GM12878 (cell line): ENCODE results near the gene RIIAD1. TPM values are rescaled to one million over a fixed set of nuclear protein-coding genes. Genes with fewer than 3 reads are reported as not detected.
"Not testable (repeated sequence)": the region's sequence is repeated elsewhere in the genome, so short reads cannot be mapped to it uniquely, and the experiment has no call there.

Experiments used
- ATAC-seq: fragments of 200-7000 bp; cut with Tn5 transposase; 3 replicates; pipeline ENCODE4 v1.9.1; 2020; ENCODE audit warnings: mild to moderate bottlenecking, moderate library complexity
- BruUV-seq: library from RNA; stranded (reverse); fragments of 400-500 nt; replicated peaks from 2 replicates; lab custom pipeline; 2021; lab: Mats Ljungman, UMichigan
- CTCF ChIA-PET: fragments of 300-600 bp; sonication (Branson Sonifier 250); formaldehyde crosslinking; extraction: SDS; loops from one replicate; lab custom pipeline; 2021; ENCODE audit warnings: inconsistent platforms; lab: Yijun Ruan, JAX
- POLR2A ChIA-PET: fragments of 350-600 bp; formaldehyde crosslinking; extraction: SDS; loops from one replicate; lab custom pipeline; 2021; ENCODE audit warnings: inconsistent platforms; lab: Charles Lee
- RAD21 ChIA-PET: fragments of 300-600 bp; sonication (Branson Sonifier 250); formaldehyde crosslinking; loops from one replicate; lab custom pipeline; 2023; ENCODE audit warnings: antibody characterized with exemption; ENCODE audit not compliant: unreplicated experiment; lab: Charles Lee
- SMC1A ChIA-PET: fragments of 300-600 bp; sonication (Branson Sonifier 250); formaldehyde crosslinking; loops from one replicate; lab custom pipeline; 2023; ENCODE audit not compliant: unreplicated experiment, uncharacterized antibody; lab: Charles Lee
- DNase-seq: peaks from one replicate; pipeline ENCODE4 v3.0.0-alpha.2; 2011; ENCODE audit warnings: low read depth, low spot score
- FAIRE-seq: peaks from 3 replicates; lab custom pipeline; 2011; peaks lifted over from hg19 to GRCh38; lab: Jason Lieb, UNC
- H2AFZ ChIP-seq: 2 replicates; pipeline ENCODE4 v1.6.0; 2011; ENCODE audit warnings: low read depth, low read length, control low read depth; ENCODE audit not compliant: control insufficient read depth
- H3K27ac ChIP-seq: 2 replicates; pipeline ENCODE4 v1.5.1; 2011; ENCODE audit warnings: control low read depth; ENCODE audit not compliant: control insufficient read depth, insufficient read depth
- H3K27me3 ChIP-seq, 2 experiments: replicated peaks in 1 of 2; 2 replicates each; pipeline versions ENCODE4 v1.6.0 to v1.6.1; 2011; ENCODE audit warnings: low read length in 1 of 2; ENCODE audit not compliant: control insufficient read depth in 2 of 2, insufficient read depth in 2 of 2
- H3K36me3 ChIP-seq, 2 experiments: 2 replicates each; pipeline ENCODE4 v1.5.1; 2011; ENCODE audit warnings: low read length in 1 of 2; ENCODE audit not compliant: control insufficient read depth in 2 of 2, insufficient read depth in 2 of 2
- H3K4me1 ChIP-seq: 2 replicates; pipeline ENCODE4 v1.6.1; 2011; ENCODE audit warnings: mild to moderate bottlenecking, low read length, moderate library complexity, mixed read lengths; ENCODE audit not compliant: control insufficient read depth, insufficient read depth
- H3K4me2 ChIP-seq: 2 replicates; pipeline ENCODE4 v1.6.0; 2011; ENCODE audit warnings: control low read depth; ENCODE audit not compliant: control insufficient read depth, insufficient read depth
- H3K4me3 ChIP-seq: fragments of 200-600 bp; sonication (generic); 2 replicates; pipeline ENCODE4 v1.5.1; 2016
- H3K79me2 ChIP-seq: 2 replicates; pipeline ENCODE4 v1.6.0; 2011; ENCODE audit warnings: low read length; ENCODE audit not compliant: control insufficient read depth, insufficient read depth
- H3K9ac ChIP-seq: 2 replicates; pipeline ENCODE4 v1.8.0; 2011; ENCODE audit warnings: low read length, control low read depth, mixed read lengths; ENCODE audit not compliant: control insufficient read depth, insufficient read depth
- H3K9me3 ChIP-seq: replicated peaks from 3 replicates; pipeline ENCODE4 v1.5.1; 2011; ENCODE audit warnings: mild to moderate bottlenecking, low read length; ENCODE audit not compliant: control insufficient read depth, insufficient read depth
- H4K20me1 ChIP-seq: 2 replicates; pipeline ENCODE4 v1.6.0; 2011; ENCODE audit not compliant: control insufficient read depth, insufficient read depth
- NFYA ChIP-seq: IDR thresholded peaks from 2 replicates; pipeline ENCODE4 v1.6.1; 2011; ENCODE audit warnings: low read depth, mild to moderate bottlenecking, low read length, improper control_type of control experiment, borderline replicate concordance
- NR2C2 ChIP-seq: IDR thresholded peaks from 2 replicates; pipeline ENCODE4 v1.6.1; 2011; ENCODE audit warnings: borderline replicate concordance, low read depth; ENCODE audit not compliant: control insufficient read depth, insufficient read length
- RAD51 ChIP-seq: fragments of 450-650 bp; IDR thresholded peaks from 2 replicates; pipeline ENCODE4 v1.6.1; 2016; ENCODE audit warnings: moderate library complexity, mild to moderate bottlenecking, inconsistent platforms
- RCOR1 ChIP-seq: conservative IDR thresholded peaks from 2 replicates; pipeline ENCODE4 v1.6.1; 2012; ENCODE audit warnings: low read depth, low read length, improper control_type of control experiment
- TCF3 ChIP-seq: IDR thresholded peaks from 2 replicates; pipeline ENCODE4 v1.6.1; 2012; ENCODE audit warnings: low read depth, mild to moderate bottlenecking, low read length, borderline replicate concordance; ENCODE audit not compliant: insufficient read depth
- ZNF217 ChIP-seq: fragments of 450-650 bp; IDR thresholded peaks from 2 replicates; pipeline ENCODE4 v1.6.1; 2017; ENCODE audit warnings: antibody characterized with exemption, mild to moderate bottlenecking
- ZSCAN29 ChIP-seq: fragments of 450-650 bp; IDR thresholded peaks from 2 replicates; pipeline ENCODE4 v1.6.1; 2017; ENCODE audit warnings: mild to moderate bottlenecking, moderate library complexity
- WGBS: methylation state at CpG from one replicate; pipeline ENCODE4 v1.1.6; 2016; ENCODE audit warnings: low lambda C conversion rate; ENCODE audit not compliant: insufficient replicate concordance, insufficient coverage; ENCODE audit errors: missing lambda C conversion rate; 5-methylcytosine and 5-hydroxymethylcytosine counted together
- in situ Hi-C: fragments of 300-500 bp; cut with MboI; formaldehyde crosslinking; loops from 9 replicates; pipeline ENCODE4 v1.14.3; 2018; ENCODE audit warnings: mixed read lengths
- intact Hi-C: fragments of 100-400 bp; cut with micrococcal nuclease; formaldehyde crosslinking; loops from one replicate; pipeline ENCODE4 v1.14.2; 2022; ENCODE audit not compliant: unreplicated experiment
- polyA plus RNA-seq, 11 experiments: library from polyadenylated mRNA; depleted of rRNA in 4 of 11; unstranded in 6 of 11; stranded (reverse) in 5 of 11; fragments of >200 nt; fragmentation: Nextera tagmentation in 4 of 11; fragmentation: Illumina TruSeq in 1 of 11; extraction: Ambion mirVana in 4 of 11; extraction: Trizol in 1 of 11; gene quantifications; 1 replicate in 1 of 11; 2 replicates in 10 of 11; pipeline versions ENCODE4 v1.2.1 to v1.2.3, GENCODE V29; 2011 to 2016; ENCODE audit warnings: inconsistent platforms in 2 of 11, missing spikeins in 2 of 11, low read depth in 1 of 11
- total RNA-seq, 4 experiments: library from RNA; depleted of rRNA in 3 of 4; stranded (reverse); fragments of >200 nt in 3 of 4; fragmentation: Illumina TruSeq in 1 of 4; extraction: Trizol in 1 of 4; gene quantifications; 2 replicates each; pipeline versions ENCODE4 v1.2.1 to v1.2.3, GENCODE V29; 2013 to 2021
- TF ChIP-seq, protein P1 (sequence below): IDR thresholded peaks from 2 replicates; pipeline ENCODE4 v1.6.1; 2011; ENCODE audit warnings: borderline replicate concordance, low read depth, mild to moderate bottlenecking, moderate library complexity, mixed read lengths, low read length; ENCODE audit not compliant: insufficient read depth; ENCODE audit errors: extremely low read length
- TF ChIP-seq, protein P2 (sequence below): fragments of 450-650 bp; formaldehyde crosslinking; IDR thresholded peaks from 2 replicates; pipeline ENCODE4 v1.4.0; 2020; ENCODE audit warnings: mild to moderate bottlenecking, moderate library complexity
- TF ChIP-seq, protein P3 (sequence below): fragments of 450-650 bp; IDR thresholded peaks from 2 replicates; pipeline ENCODE4 v1.6.1; 2014; ENCODE audit warnings: mild to moderate bottlenecking

Gene RIIAD1
- total and polyA plus RNA-seq, 10 of the 15 experiments (the other 5 are each of a cell fraction or from before 2014, with no cell fraction given), result not detected

DNA sequence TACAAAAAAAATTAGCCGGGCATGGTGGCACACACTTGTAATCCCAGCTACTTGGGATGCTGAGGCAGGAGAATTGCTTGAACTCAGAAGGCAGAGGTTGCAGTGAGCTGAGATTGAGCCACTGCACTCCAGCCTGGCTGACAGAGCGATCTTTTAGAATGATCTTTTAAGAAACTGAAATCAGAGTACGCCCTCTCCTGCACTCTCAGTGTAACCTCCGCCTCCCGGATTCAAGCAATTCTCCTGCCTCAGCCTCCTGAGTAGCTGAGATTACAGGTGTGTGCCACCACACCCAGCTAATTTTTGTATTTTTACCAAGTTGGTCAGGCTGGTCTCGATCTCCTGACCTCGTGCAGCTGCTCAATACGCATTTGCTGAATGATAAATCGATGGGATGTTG, 12.7 kb downstream of the RIIAD1 start:
- ATAC-seq, H3K9ac ChIP-seq, H3K27me3 ChIP-seq, H3K79me2 ChIP-seq, H3K4me1 ChIP-seq, H3K9me3 ChIP-seq, H3K36me3 ChIP-seq, H4K20me1 ChIP-seq, H3K4me3 ChIP-seq, BruUV-seq, H3K4me2 ChIP-seq, POLR2A ChIA-PET, FAIRE-seq, H3K27ac ChIP-seq, H2AFZ ChIP-seq, DNase-seq: not testable (repeated sequence)
- ChIA-PET SMC1A (interaction anchor here (0.9 to 2.1 kb wide), 12 partner anchors 19 to 634 kb away, joined by 3 to 15 read pairs (median 4); no protein-coding TSS in a partner anchor), RAD21 (interaction anchor here (1.2 to 2.2 kb wide), 8 partner anchors 29 to 290 kb away, joined by 3 to 12 read pairs (median 4); partner anchors contain the start of gene MRPL9), CTCF (interaction anchor here (0.9 to 2.5 kb wide), 21 partner anchors 13 to 503 kb away, joined by 3 to 18 read pairs (median 5); partner anchors contain the start of genes MRPL9, RIIAD1 and TDRKH)
- WGBS, result 25% methylated on average over 9 of the region's 9 CpGs
- in situ Hi-C loops (loop anchor here (5.0 kb wide), 1 partner anchor 137 kb away; no protein-coding TSS in a partner anchor), intact Hi-C loops (loop anchor here (2.0 kb wide), 3 partner anchors 41 to 289 kb away; no protein-coding TSS in a partner anchor)

DNA sequence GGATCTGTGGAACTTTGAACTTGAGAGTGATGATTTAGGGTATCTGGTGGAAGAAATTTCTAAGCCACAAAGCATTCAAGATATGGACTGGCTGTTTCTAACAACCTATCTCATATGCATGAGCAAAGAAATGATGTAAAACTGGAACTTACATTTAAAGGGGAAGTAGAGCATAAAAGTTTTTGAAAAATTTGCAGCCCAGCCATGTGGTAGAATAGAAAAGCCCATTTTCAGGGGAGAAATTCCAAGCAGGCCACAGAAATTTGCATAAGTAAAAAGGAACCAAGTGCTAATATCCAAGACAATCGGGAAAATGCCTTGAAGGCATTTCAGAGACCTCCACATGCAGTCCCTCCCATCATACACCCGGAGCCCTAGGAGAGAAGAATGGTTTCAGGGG, 15.7 kb downstream of the RIIAD1 start:
- H3K4me1 ChIP-seq, result no peaks in the 10 kb centered on the region
- H2AFZ ChIP-seq, result no peak overlapping the region
- H3K9me3 ChIP-seq, result peaks cover 7% of the 10 kb centered on the region; the same call in 1 of the 3 replicates
- ChIA-PET SMC1A (interaction anchor here (1.1 kb wide), 1 partner anchor 143 kb away, joined by 3 read pairs; no protein-coding TSS in a partner anchor), RAD21 (no interaction called here), CTCF (interaction anchor here (2.5 kb wide), 1 partner anchor 144 kb away, joined by 7 read pairs; no protein-coding TSS in a partner anchor), POLR2A (no interaction called here)
- no peak overlapping the region for H3K9ac ChIP-seq
- no peaks in the 10 kb centered on the region for H4K20me1 ChIP-seq
- no TSS peak for BruUV-seq
- no peaks in the 10 kb centered on the region for H3K36me3 ChIP-seq
- 0% methylated on average over 2 of the region's 2 CpGs for WGBS
- intact Hi-C loops, result no loop called here
- ATAC-seq (no peak), DNase-seq (no peak), FAIRE-seq (no peak)
- no peak overlapping the region for H3K4me3 ChIP-seq
- H3K27me3 ChIP-seq, result no peaks in the 10 kb centered on the region
- H3K4me2 ChIP-seq, result no peak overlapping the region
- no peaks in the 10 kb centered on the region for H3K79me2 ChIP-seq
- in situ Hi-C loops, result loop anchor here (5.0 kb wide), 1 partner anchor 50 kb away; no protein-coding TSS in a partner anchor
- H3K27ac ChIP-seq, result no peak overlapping the region
- TF ChIP-seq ZSCAN29, result no peak
- TF ChIP-seq, protein P1, sequence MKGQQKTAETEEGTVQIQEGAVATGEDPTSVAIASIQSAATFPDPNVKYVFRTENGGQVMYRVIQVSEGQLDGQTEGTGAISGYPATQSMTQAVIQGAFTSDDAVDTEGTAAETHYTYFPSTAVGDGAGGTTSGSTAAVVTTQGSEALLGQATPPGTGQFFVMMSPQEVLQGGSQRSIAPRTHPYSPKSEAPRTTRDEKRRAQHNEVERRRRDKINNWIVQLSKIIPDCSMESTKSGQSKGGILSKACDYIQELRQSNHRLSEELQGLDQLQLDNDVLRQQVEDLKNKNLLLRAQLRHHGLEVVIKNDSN, result no peak
- TF ChIP-seq ZNF217, result no peak
- TF ChIP-seq, protein P2, sequence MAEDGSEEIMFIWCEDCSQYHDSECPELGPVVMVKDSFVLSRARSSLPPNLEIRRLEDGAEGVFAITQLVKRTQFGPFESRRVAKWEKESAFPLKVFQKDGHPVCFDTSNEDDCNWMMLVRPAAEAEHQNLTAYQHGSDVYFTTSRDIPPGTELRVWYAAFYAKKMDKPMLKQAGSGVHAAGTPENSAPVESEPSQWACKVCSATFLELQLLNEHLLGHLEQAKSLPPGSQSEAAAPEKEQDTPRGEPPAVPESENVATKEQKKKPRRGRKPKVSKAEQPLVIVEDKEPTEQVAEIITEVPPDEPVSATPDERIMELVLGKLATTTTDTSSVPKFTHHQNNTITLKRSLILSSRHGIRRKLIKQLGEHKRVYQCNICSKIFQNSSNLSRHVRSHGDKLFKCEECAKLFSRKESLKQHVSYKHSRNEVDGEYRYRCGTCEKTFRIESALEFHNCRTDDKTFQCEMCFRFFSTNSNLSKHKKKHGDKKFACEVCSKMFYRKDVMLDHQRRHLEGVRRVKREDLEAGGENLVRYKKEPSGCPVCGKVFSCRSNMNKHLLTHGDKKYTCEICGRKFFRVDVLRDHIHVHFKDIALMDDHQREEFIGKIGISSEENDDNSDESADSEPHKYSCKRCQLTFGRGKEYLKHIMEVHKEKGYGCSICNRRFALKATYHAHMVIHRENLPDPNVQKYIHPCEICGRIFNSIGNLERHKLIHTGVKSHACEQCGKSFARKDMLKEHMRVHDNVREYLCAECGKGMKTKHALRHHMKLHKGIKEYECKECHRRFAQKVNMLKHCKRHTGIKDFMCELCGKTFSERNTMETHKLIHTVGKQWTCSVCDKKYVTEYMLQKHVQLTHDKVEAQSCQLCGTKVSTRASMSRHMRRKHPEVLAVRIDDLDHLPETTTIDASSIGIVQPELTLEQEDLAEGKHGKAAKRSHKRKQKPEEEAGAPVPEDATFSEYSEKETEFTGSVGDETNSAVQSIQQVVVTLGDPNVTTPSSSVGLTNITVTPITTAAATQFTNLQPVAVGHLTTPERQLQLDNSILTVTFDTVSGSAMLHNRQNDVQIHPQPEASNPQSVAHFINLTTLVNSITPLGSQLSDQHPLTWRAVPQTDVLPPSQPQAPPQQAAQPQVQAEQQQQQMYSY (CRISPR knock-in tag), result no peak
- no peak for TF ChIP-seq RCOR1
- no peak for TF ChIP-seq TCF3
- no peak for TF ChIP-seq NR2C2
- no peak for TF ChIP-seq NFYA
- no peak for TF ChIP-seq RAD51
- TF ChIP-seq, protein P3, sequence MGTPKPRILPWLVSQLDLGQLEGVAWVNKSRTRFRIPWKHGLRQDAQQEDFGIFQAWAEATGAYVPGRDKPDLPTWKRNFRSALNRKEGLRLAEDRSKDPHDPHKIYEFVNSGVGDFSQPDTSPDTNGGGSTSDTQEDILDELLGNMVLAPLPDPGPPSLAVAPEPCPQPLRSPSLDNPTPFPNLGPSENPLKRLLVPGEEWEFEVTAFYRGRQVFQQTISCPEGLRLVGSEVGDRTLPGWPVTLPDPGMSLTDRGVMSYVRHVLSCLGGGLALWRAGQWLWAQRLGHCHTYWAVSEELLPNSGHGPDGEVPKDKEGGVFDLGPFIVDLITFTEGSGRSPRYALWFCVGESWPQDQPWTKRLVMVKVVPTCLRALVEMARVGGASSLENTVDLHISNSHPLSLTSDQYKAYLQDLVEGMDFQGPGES, result no peak
